ENCODE measurements around the gene CACUL1.
"Not testable (repeated sequence)": the region's sequence is repeated elsewhere in the genome, so short reads cannot be mapped to it uniquely, and the experiment has no call there.

Gene CACUL1

GRCh38 chr10:118658762-118659161 lies 96.0 kb downstream of the CACUL1 start:
- TF ChIP-seq, protein P1, sequence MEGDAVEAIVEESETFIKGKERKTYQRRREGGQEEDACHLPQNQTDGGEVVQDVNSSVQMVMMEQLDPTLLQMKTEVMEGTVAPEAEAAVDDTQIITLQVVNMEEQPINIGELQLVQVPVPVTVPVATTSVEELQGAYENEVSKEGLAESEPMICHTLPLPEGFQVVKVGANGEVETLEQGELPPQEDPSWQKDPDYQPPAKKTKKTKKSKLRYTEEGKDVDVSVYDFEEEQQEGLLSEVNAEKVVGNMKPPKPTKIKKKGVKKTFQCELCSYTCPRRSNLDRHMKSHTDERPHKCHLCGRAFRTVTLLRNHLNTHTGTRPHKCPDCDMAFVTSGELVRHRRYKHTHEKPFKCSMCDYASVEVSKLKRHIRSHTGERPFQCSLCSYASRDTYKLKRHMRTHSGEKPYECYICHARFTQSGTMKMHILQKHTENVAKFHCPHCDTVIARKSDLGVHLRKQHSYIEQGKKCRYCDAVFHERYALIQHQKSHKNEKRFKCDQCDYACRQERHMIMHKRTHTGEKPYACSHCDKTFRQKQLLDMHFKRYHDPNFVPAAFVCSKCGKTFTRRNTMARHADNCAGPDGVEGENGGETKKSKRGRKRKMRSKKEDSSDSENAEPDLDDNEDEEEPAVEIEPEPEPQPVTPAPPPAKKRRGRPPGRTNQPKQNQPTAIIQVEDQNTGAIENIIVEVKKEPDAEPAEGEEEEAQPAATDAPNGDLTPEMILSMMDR (IDR thresholded peaks at IDR 0.05; ENCODE audit: low read depth, low read length, missing control alignments): no peak

GRCh38 chr10:118658168-118658567 lies 96.6 kb downstream of the CACUL1 start:
- H3K4me3 ChIP-seq (replicated peaks; ENCODE audit: low read depth, low read length); DNase-seq (ENCODE audit: extremely low read depth, low read depth): not testable (repeated sequence)

More at GRCh38 chr10:118658762-118659161, 96.0 kb downstream of the CACUL1 start:
- no peak overlapping the region for H3K4me3 ChIP-seq (replicated peaks; ENCODE audit: low read depth, low read length)
- no peak for DNase-seq (ENCODE audit: extremely low read depth, low read depth)

- not testable (repeated sequence) for DNase-seq (ENCODE audit: extremely low read depth, low read depth); H3K4me3 ChIP-seq (replicated peaks; ENCODE audit: low read depth, low read length)
Measured at GRCh38 chr10:118645294-118645693, 109.5 kb downstream of the CACUL1 start.

GRCh38 chr10:118642228-118642627 lies 112.5 kb downstream of the CACUL1 start:
- H3K4me3 ChIP-seq (replicated peaks; ENCODE audit: low read depth, low read length): no peak overlapping the region
- TF ChIP-seq, protein P1 (IDR thresholded peaks at IDR 0.05; ENCODE audit: low read depth, low read length, missing control alignments): no peak
- DNase-seq (ENCODE audit: extremely low read depth, low read depth): no peak

- TF ChIP-seq, protein P1 (IDR thresholded peaks at IDR 0.05; ENCODE audit: low read depth, low read length, missing control alignments): no peak
- DNase-seq (ENCODE audit: extremely low read depth, low read depth): no peak
- no peak overlapping the region for H3K4me3 ChIP-seq (replicated peaks; ENCODE audit: low read depth, low read length)
Measured at GRCh38 chr10:118638680-118639079, 116.1 kb downstream of the CACUL1 start.

- no peak for DNase-seq (ENCODE audit: extremely low read depth, low read depth)
- no peak overlapping the region for H3K4me3 ChIP-seq (replicated peaks; ENCODE audit: low read depth, low read length)
- TF ChIP-seq, protein P1 (IDR thresholded peaks at IDR 0.05; ENCODE audit: low read depth, low read length, missing control alignments): no peak
Measured at GRCh38 chr10:118635674-118636402, 118.9 kb downstream of the CACUL1 start.

DNA sequence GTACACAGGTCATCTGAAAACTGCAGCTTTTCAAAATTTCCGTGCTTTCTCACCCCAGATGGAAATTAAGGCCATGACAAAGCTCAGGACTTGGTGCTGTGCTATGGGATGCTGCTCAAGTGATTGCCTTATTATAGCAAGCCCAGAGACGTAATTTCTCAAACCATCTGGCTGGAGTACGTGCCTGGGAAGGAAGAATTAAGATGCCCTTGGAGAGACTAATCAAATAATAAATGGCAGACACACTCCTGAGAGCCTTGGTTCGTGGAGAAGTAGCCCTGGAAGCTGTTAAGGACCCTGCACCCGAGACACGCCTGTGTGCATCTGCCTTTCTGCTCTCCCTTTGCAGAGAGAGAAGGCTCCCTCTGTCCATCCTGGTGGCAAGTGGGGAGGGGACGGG lies 121.0 kb downstream of the CACUL1 start:
- no peak for DNase-seq (ENCODE audit: extremely low read depth, low read depth)
- TF ChIP-seq, protein P1 (IDR thresholded peaks at IDR 0.05; ENCODE audit: low read depth, low read length, missing control alignments): no peak
- H3K4me3 ChIP-seq (replicated peaks; ENCODE audit: low read depth, low read length): no peak overlapping the region

- no peak overlapping the region for H3K4me3 ChIP-seq (replicated peaks; ENCODE audit: low read depth, low read length)
- no peak for DNase-seq (ENCODE audit: extremely low read depth, low read depth)
- TF ChIP-seq, protein P1 (IDR thresholded peaks at IDR 0.05; ENCODE audit: low read depth, low read length, missing control alignments): no peak
Measured at GRCh38 chr10:118629211-118629610, 125.6 kb downstream of the CACUL1 start.

All from HFF-Myc (cell line).